ENCODE results near the gene EDC4.

The EDC4 gene

GRCh38 chr16:67886387-67886786 lies 13.5 kb downstream of the EDC4 start:
- TF ChIP-seq POU6F1 (CRISPR knock-in tag; IDR thresholded peaks at IDR 0.05; ENCODE audit: borderline replicate concordance, low read depth) (no peak), TCF4 (CRISPR knock-in tag; IDR thresholded peaks at IDR 0.05; ENCODE audit: borderline replicate concordance) (no peak), PATZ1 (CRISPR knock-in tag; IDR thresholded peaks at IDR 0.05; ENCODE audit: borderline replicate concordance) (no peak), SNAI2 (CRISPR knock-in tag; IDR thresholded peaks at IDR 0.05) (no peak), RARB (CRISPR knock-in tag; IDR thresholded peaks at IDR 0.05) (no peak), ARNTL (CRISPR knock-in tag; IDR thresholded peaks at IDR 0.05; ENCODE audit: borderline replicate concordance, low read depth) (no peak), BACH2 (CRISPR knock-in tag; IDR thresholded peaks at IDR 0.05; ENCODE audit: borderline replicate concordance) (no peak), GLIS3 (CRISPR knock-in tag; IDR thresholded peaks at IDR 0.05) (no peak), TOX (CRISPR knock-in tag; IDR thresholded peaks at IDR 0.05; ENCODE audit: borderline replicate concordance) (no peak), ESRRG (CRISPR knock-in tag; IDR thresholded peaks at IDR 0.05) (no peak), ZNF8 (CRISPR knock-in tag; IDR thresholded peaks at IDR 0.05) (no peak)
- no peak for ATAC-seq

- TF ChIP-seq TOX (CRISPR knock-in tag; IDR thresholded peaks at IDR 0.05; ENCODE audit: borderline replicate concordance) (no peak), PPARA (CRISPR knock-in tag; IDR thresholded peaks at IDR 0.05; ENCODE audit: borderline replicate concordance) (no peak), ISL1 (CRISPR knock-in tag; IDR thresholded peaks at IDR 0.05) (no peak), ZFP30 (CRISPR knock-in tag; IDR thresholded peaks at IDR 0.05) (no peak), OSR1 (CRISPR knock-in tag; IDR thresholded peaks at IDR 0.05) (no peak), CREB5 (CRISPR knock-in tag; IDR thresholded peaks at IDR 0.05; ENCODE audit: low read depth) (no peak), ZNF8 (CRISPR knock-in tag; IDR thresholded peaks at IDR 0.05) (no peak)
- ATAC-seq, result no peak
Measured at GRCh38 chr16:67888331-67888730, 15.5 kb downstream of the EDC4 start.

- TF ChIP-seq SNAI2 (CRISPR knock-in tag; IDR thresholded peaks at IDR 0.05) (no peak), OSR1 (CRISPR knock-in tag; IDR thresholded peaks at IDR 0.05) (no peak), ZFP30 (CRISPR knock-in tag; IDR thresholded peaks at IDR 0.05) (no peak), TSHZ2 (CRISPR knock-in tag; IDR thresholded peaks at IDR 0.05) (no peak), BACH2 (CRISPR knock-in tag; IDR thresholded peaks at IDR 0.05; ENCODE audit: borderline replicate concordance) (no peak), POU6F1 (CRISPR knock-in tag; IDR thresholded peaks at IDR 0.05; ENCODE audit: borderline replicate concordance, low read depth) (no peak), ZFP3 (CRISPR knock-in tag; IDR thresholded peaks at IDR 0.05) (no peak)
- no peak for ATAC-seq
Measured at GRCh38 chr16:67892375-67892774, 19.5 kb downstream of the EDC4 start.
